Hepatocyte (in vitro differentiated cells): ENCODE results near the gene SLC17A8. TPM values are rescaled to one million over a fixed set of nuclear protein-coding genes. Genes with fewer than 3 reads are reported as not detected.

Source experiments
- DNase-seq: peaks from one replicate; pipeline ENCODE4 v3.0.0-alpha.2; 2016; ENCODE audit warnings: low spot score
- H2AFZ ChIP-seq: fragments of 200-600 bp; sonication (generic); 2 replicates; pipeline ENCODE4 v1.6.0; 2016; ENCODE audit warnings: antibody characterized with exemption, mild to moderate bottlenecking
- H3K27ac ChIP-seq: fragments of 200-600 bp; sonication (generic); 2 replicates; pipeline ENCODE4 v1.5.1; 2016; ENCODE audit warnings: mild to moderate bottlenecking
- H3K27me3 ChIP-seq: fragments of 200-600 bp; sonication (generic); 2 replicates; pipeline ENCODE4 v1.6.1; 2016
- H3K36me3 ChIP-seq: fragments of 200-600 bp; sonication (generic); replicated peaks from 2 replicates; pipeline ENCODE4 v1.5.1; 2016; ENCODE audit warnings: low read depth; ENCODE audit not compliant: insufficient read depth
- H3K4me1 ChIP-seq: fragments of 200-600 bp; sonication (generic); 2 replicates; pipeline ENCODE4 v1.5.1; 2016; ENCODE audit warnings: mild to moderate bottlenecking, moderate library complexity; ENCODE audit not compliant: insufficient read depth
- H3K4me2 ChIP-seq: fragments of 200-600 bp; sonication (generic); 2 replicates; pipeline ENCODE4 v1.6.0; 2016
- H3K4me3 ChIP-seq: fragments of 200-600 bp; sonication (generic); 2 replicates; pipeline ENCODE4 v1.5.1; 2016; ENCODE audit warnings: mild to moderate bottlenecking
- H3K79me2 ChIP-seq: fragments of 200-600 bp; sonication (generic); 2 replicates; pipeline ENCODE4 v1.6.0; 2017; ENCODE audit warnings: mild to moderate bottlenecking
- H3K9me2 ChIP-seq: fragments of 200-600 bp; sonication (generic); replicated peaks from 2 replicates; pipeline ENCODE4 v1.6.0; 2017; ENCODE audit warnings: mild to moderate bottlenecking; ENCODE audit not compliant: insufficient read depth
- H3K9me3 ChIP-seq: fragments of 200-600 bp; sonication (generic); 2 replicates; pipeline ENCODE4 v1.5.1; 2016; ENCODE audit warnings: low read depth, mild to moderate bottlenecking
- H4K20me1 ChIP-seq: fragments of 200-600 bp; sonication (generic); 2 replicates; pipeline ENCODE4 v1.6.0; 2016; ENCODE audit warnings: mild to moderate bottlenecking; ENCODE audit not compliant: insufficient read depth, poor library complexity, severe bottlenecking
- EZH2 ChIP-seq: fragments of 200-600 bp; sonication (generic); IDR thresholded peaks from 2 replicates; pipeline ENCODE4 v1.6.1; 2016; ENCODE audit warnings: antibody characterized with exemption, mild to moderate bottlenecking, borderline replicate concordance
- EZH2phosphoT487 ChIP-seq: fragments of 200-600 bp; sonication (generic); IDR thresholded peaks from one replicate; pipeline ENCODE4 v1.6.1; 2018; ENCODE audit warnings: antibody characterized with exemption, mild to moderate bottlenecking, low read depth, moderate library complexity; ENCODE audit not compliant: unreplicated experiment, severe bottlenecking
- WGBS: methylation state at CpG from one replicate; pipeline ENCODE4 v1.1.6; 2016; ENCODE audit warnings: low lambda C conversion rate; ENCODE audit errors: missing lambda C conversion rate; 5-methylcytosine and 5-hydroxymethylcytosine counted together
- polyA plus RNA-seq: library from polyadenylated mRNA; unstranded; fragments of >200 nt; fragmentation: Nextera tagmentation; extraction: Ambion mirVana; gene quantifications from 2 replicates; pipeline ENCODE4 v1.2.1, GENCODE V29; 2016
- total RNA-seq: library from RNA; depleted of rRNA; stranded (reverse); fragments of >200 nt; gene quantifications from 2 replicates; pipeline ENCODE4 v1.2.3, GENCODE V29; 2014
- TF ChIP-seq, protein P1 (sequence below): fragments of 200-600 bp; sonication (generic); IDR thresholded peaks from 2 replicates; pipeline ENCODE4 v1.5.1; 2016; ENCODE audit warnings: antibody characterized with exemption, mild to moderate bottlenecking; ENCODE audit not compliant: poor library complexity

The SLC17A8 gene
- total and polyA plus RNA-seq, 2 experiments from 2014 or later, result 0.10 TPM; not detected in 1

DNA sequence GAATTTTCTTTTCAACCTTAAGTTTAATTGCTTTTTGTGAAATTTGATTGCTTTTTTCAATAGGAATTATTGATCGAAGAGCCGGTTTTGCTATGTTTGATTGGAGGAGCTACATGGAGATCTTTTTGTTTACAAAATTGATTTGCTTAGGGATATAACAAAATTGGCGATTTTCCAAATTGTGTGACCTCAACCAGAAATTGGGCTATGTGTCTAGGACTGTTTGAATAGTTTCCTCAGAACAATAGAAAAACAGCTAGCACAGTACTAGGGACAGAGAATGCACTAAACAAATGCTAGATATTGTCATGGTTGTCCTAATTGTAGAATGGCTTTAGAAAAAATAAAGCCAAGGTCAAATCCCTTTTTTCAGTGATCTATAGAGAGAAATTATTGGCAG, 2.4 kb downstream of the SLC17A8 start:
- no peak overlapping the region for H2AFZ ChIP-seq
- H3K4me2 ChIP-seq, result no peak overlapping the region
- no peak overlapping the region for H3K4me3 ChIP-seq
- no peak overlapping the region for H3K27ac ChIP-seq
- WGBS, result 88% methylated on average over 3 of the region's 3 CpGs
- peaks cover 9% of the 10 kb centered on the region for H3K4me1 ChIP-seq
- H3K36me3 ChIP-seq, result no peaks in the 10 kb centered on the region
- H3K27me3 ChIP-seq, result no peaks in the 10 kb centered on the region
- DNase-seq, result no peak
- TF ChIP-seq EZH2 (no peak), EZH2phosphoT487 (no peak)
- TF ChIP-seq, protein P1, sequence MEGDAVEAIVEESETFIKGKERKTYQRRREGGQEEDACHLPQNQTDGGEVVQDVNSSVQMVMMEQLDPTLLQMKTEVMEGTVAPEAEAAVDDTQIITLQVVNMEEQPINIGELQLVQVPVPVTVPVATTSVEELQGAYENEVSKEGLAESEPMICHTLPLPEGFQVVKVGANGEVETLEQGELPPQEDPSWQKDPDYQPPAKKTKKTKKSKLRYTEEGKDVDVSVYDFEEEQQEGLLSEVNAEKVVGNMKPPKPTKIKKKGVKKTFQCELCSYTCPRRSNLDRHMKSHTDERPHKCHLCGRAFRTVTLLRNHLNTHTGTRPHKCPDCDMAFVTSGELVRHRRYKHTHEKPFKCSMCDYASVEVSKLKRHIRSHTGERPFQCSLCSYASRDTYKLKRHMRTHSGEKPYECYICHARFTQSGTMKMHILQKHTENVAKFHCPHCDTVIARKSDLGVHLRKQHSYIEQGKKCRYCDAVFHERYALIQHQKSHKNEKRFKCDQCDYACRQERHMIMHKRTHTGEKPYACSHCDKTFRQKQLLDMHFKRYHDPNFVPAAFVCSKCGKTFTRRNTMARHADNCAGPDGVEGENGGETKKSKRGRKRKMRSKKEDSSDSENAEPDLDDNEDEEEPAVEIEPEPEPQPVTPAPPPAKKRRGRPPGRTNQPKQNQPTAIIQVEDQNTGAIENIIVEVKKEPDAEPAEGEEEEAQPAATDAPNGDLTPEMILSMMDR, result no peak
- no peaks in the 10 kb centered on the region for H3K79me2 ChIP-seq
- H3K9me2 ChIP-seq, result no peaks in the 10 kb centered on the region
- H4K20me1 ChIP-seq, result no peaks in the 10 kb centered on the region
- no peaks in the 10 kb centered on the region for H3K9me3 ChIP-seq

DNA sequence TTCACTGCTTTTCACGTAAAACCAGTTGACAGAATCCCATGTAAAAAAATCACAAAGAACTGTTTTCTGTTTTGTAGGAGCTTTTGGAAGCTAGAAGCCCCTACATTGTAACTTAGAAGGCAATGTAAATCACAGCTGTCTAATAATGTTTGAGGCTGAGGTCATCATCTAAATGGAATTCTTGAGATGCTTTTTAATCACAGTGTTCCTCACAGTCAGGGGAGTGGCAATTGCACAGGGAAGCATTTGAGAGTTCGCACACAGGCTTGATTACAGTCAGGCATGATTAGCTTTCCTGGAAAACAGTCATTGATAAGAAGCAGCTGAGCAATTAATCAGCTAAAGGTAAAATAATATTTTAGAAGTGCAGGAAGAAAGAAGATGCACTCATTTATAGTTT, 2.9 kb downstream of the SLC17A8 start:
- no peaks in the 10 kb centered on the region for H3K79me2 ChIP-seq
- no peak overlapping the region for H3K4me3 ChIP-seq
- no peaks in the 10 kb centered on the region for H3K9me3 ChIP-seq
- H3K4me1 ChIP-seq, result peaks cover 9% of the 10 kb centered on the region
- H3K9me2 ChIP-seq, result no peaks in the 10 kb centered on the region
- no peak overlapping the region for H2AFZ ChIP-seq
- TF ChIP-seq EZH2, result no peak
- no peak for TF ChIP-seq EZH2phosphoT487
- TF ChIP-seq, protein P1, result no peak
- no peak overlapping the region for H3K4me2 ChIP-seq
- no peak overlapping the region for H3K27ac ChIP-seq
- H3K36me3 ChIP-seq, result no peaks in the 10 kb centered on the region
- H3K27me3 ChIP-seq, result no peaks in the 10 kb centered on the region
- H4K20me1 ChIP-seq, result no peaks in the 10 kb centered on the region
- DNase-seq, result peak; percentile 18
- WGBS, result 35% methylated on average over 2 of the region's 2 CpGs

DNA sequence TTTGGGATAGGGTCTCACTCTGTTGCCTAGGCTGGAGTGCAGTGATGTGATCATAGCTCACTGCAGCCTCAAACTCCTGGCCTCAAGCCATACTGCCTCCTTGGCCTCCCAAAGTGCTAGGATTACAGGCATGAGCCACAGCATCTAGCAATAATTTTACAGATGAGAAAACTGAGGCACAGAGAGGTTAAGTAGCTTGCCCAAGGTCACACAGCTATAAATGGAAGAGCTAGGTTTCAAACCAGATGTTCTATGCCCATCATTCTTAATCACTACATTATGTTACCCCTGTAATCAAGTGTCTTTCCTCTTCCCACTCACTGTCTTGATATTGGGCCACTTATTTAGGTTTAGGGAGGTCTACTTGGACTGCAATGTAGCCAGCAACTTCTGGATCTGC, 3.6 kb downstream of the SLC17A8 start:
- DNase-seq, result no peak
- Histone ChIP-seq H3K79me2 (no peaks in the 10 kb centered on the region), H2AFZ (no peak overlapping the region), H3K9me3 (no peaks in the 10 kb centered on the region), H3K9me2 (no peaks in the 10 kb centered on the region), H3K27me3 (no peaks in the 10 kb centered on the region), H3K36me3 (no peaks in the 10 kb centered on the region), H4K20me1 (no peaks in the 10 kb centered on the region), H3K27ac (no peak overlapping the region), H3K4me1 (peaks cover 9% of the 10 kb centered on the region), H3K4me3 (no peak overlapping the region), H3K4me2 (no peak overlapping the region)
- no peak for TF ChIP-seq EZH2phosphoT487
- TF ChIP-seq, protein P1, result no peak
- no peak for TF ChIP-seq EZH2

DNA sequence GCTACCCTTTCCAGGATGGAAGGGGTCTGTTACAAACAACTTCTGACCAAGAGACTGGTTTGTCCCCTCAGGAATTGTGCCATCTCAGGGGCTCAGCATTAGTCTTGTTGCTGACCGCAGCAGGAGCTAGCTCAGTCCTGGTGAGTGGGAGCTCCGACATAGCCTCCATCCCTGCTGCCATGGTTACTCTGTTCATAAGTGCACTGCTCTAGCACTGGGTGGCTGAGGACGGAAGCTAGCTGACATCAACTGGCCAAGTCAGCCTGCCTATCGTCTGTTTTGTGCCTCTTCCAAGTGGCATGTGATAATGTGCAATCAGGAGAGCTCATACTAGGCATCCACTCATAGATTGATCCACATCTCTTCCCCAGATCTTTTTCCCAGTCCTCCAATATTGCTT, 7.5 kb downstream of the SLC17A8 start:
- no peak for DNase-seq
- H4K20me1 ChIP-seq, result no peaks in the 10 kb centered on the region
- no peaks in the 10 kb centered on the region for H3K79me2 ChIP-seq
- no peak overlapping the region for H3K4me3 ChIP-seq
- no peaks in the 10 kb centered on the region for H3K36me3 ChIP-seq
- H2AFZ ChIP-seq, result no peak overlapping the region
- no peaks in the 10 kb centered on the region for H3K9me2 ChIP-seq
- TF ChIP-seq EZH2phosphoT487 (no peak), EZH2 (no peak)
- TF ChIP-seq, protein P1, result no peak
- no peaks in the 10 kb centered on the region for H3K27me3 ChIP-seq
- H3K27ac ChIP-seq, result no peak overlapping the region
- no peaks in the 10 kb centered on the region for H3K9me3 ChIP-seq
- 87% methylated on average over 4 of the region's 4 CpGs for WGBS
- peaks cover 3% of the 10 kb centered on the region for H3K4me1 ChIP-seq
- H3K4me2 ChIP-seq, result no peak overlapping the region
